ENCODE results near the gene ADH1A. TPM values are rescaled to one million over a fixed set of nuclear protein-coding genes. Genes with fewer than 3 reads are reported as not detected.

ADH1A gene
- total and polyA plus RNA-seq, 9 of the 15 experiments (the other 6 are each of a cell fraction or from before 2014, with no cell fraction given): not detected

GRCh38 chr4:99248714-99249113 is 42.1 kb downstream of the ADH1A start:
- no peak overlapping the region for H2AFZ ChIP-seq (ENCODE audit: low read depth, low read length)
- ChIA-PET CTCF (ENCODE audit: low intra/inter-chr PET ratio) (interaction anchor here (0.6 kb wide), 1 partner anchor 48 kb away, joined by 3 read pairs; no protein-coding TSS in a partner anchor), POLR2A (interaction anchor here (0.7 kb wide), 1 partner anchor 186 kb away, joined by 3 read pairs; the partner anchor contains the start of gene ADH7)
- no peaks in the 10 kb centered on the region for H3K9me1 ChIP-seq (ENCODE audit: control insufficient read depth, insufficient read depth, low read length)
- no peaks in the 10 kb centered on the region for H3K9me3 ChIP-seq (replicated peaks; ENCODE audit: control insufficient read depth, insufficient read depth, low read depth, low read length)
- TF ChIP-seq IFI16 (CRISPR knock-in tag; IDR thresholded peaks at IDR 0.05) (no peak), KLF1 (tag; IDR thresholded peaks at IDR 0.05) (no peak), SIRT6 (IDR thresholded peaks at IDR 0.05; ENCODE audit: low read depth, low read length) (no peak), PML (IDR thresholded peaks at IDR 0.05; ENCODE audit: low read length) (no peak), BMI1 (IDR thresholded peaks at IDR 0.05; ENCODE audit: low read length) (no peak), KAT2B (IDR thresholded peaks at IDR 0.05; ENCODE audit: low read depth, low read length) (no peak), RFX7 (CRISPR knock-in tag; IDR thresholded peaks at IDR 0.05) (no peak), BDP1 (IDR thresholded peaks at IDR 0.05; ENCODE audit: insufficient read depth, insufficient read length) (no peak), KAT7 (CRISPR knock-in tag; IDR thresholded peaks at IDR 0.05; ENCODE audit: borderline replicate concordance) (no peak), SRSF1 (IDR thresholded peaks at IDR 0.05; ENCODE audit: low read depth, low read length) (no peak), ZNF511 (CRISPR knock-in tag; IDR thresholded peaks at IDR 0.05) (no peak)
- in situ Hi-C loops (cut with MboI) (no loop called here), intact Hi-C loops (cut with micrococcal nuclease) (no loop called here)
- H3K27ac ChIP-seq (ENCODE audit: extremely low read depth, low read depth, low read length): no peak overlapping the region
- DNase-seq (ENCODE audit: extremely low read depth in 1 of 4, low spot score in 3 of 4) (no peak), ATAC-seq (no peak), FAIRE-seq (no peak)
- no peak overlapping the region for H3K4me2 ChIP-seq (ENCODE audit: insufficient read depth, low read length)
- no peaks in the 10 kb centered on the region for H3K36me3 ChIP-seq (ENCODE audit: control insufficient read depth, insufficient read depth, low read length)
- H3K4me3 ChIP-seq: no peak overlapping the region
- no TSS peak for BruUV-seq (replicated peaks)
- no peak overlapping the region for H3K9ac ChIP-seq (ENCODE audit: insufficient read depth in 1 of 2, low read depth in 2 of 2, low read length in 2 of 2)
- H3K4me1 ChIP-seq (replicated peaks in 1 of 2; ENCODE audit: control insufficient read depth in 2 of 2, insufficient read depth in 2 of 2, low read length in 2 of 2): no peaks in the 10 kb centered on the region
- 0% methylated on average over 1 of the region's 1 CpG for WGBS (ENCODE audit: insufficient coverage, low coverage, missing lambda C conversion rate)
- no peaks in the 10 kb centered on the region for H3K79me2 ChIP-seq (ENCODE audit: control insufficient read depth, insufficient read depth, low read length)
- no peaks in the 10 kb centered on the region for H4K20me1 ChIP-seq (replicated peaks; ENCODE audit: control insufficient read depth, insufficient read depth, low read length)
- no peaks in the 10 kb centered on the region for H3K27me3 ChIP-seq (ENCODE audit: control insufficient read depth in 2 of 2, insufficient read depth in 2 of 2, low read length in 2 of 2)
